Nephron progenitor cell (in vitro differentiated cells): ENCODE data around the gene CCDC7.
"Not testable (repeated sequence)": the region's sequence is repeated elsewhere in the genome, so short reads cannot be mapped to it uniquely, and the experiment has no call there.

Experiments
- DNase-seq: peaks from one replicate; pipeline ENCODE4 v3.0.0; 2021
- H3K27ac Mint-ChIP-seq: 2 replicates; pipeline ENCODE4 v1.8.0; 2021; ENCODE audit warnings: mild to moderate bottlenecking, moderate library complexity, mixed read lengths
- H3K27me3 Mint-ChIP-seq: 2 replicates; pipeline ENCODE4 v1.8.0; 2021; ENCODE audit warnings: mild to moderate bottlenecking, low read depth, mixed read lengths; ENCODE audit not compliant: poor library complexity
- H3K36me3 Mint-ChIP-seq: 2 replicates; pipeline ENCODE4 v1.8.0; 2021; ENCODE audit warnings: low read depth, mixed read lengths
- H3K4me1 Mint-ChIP-seq: 2 replicates; pipeline ENCODE4 v1.8.0; 2021; ENCODE audit warnings: mixed read lengths
- H3K4me3 Mint-ChIP-seq: 2 replicates; pipeline ENCODE4 v1.8.0; 2021; ENCODE audit warnings: mild to moderate bottlenecking, moderate library complexity, mixed read lengths
- H3K9me3 Mint-ChIP-seq: 2 replicates; pipeline ENCODE4 v1.8.0; 2021; ENCODE audit warnings: mild to moderate bottlenecking, moderate library complexity, mixed read lengths
- TF ChIP-seq, protein P1 (sequence below): fragments of 200-600 bp; sonication (generic); IDR thresholded peaks from 2 replicates; pipeline ENCODE4 v1.5.0; 2021; ENCODE audit warnings: antibody characterized with exemption

Gene CCDC7

DNA sequence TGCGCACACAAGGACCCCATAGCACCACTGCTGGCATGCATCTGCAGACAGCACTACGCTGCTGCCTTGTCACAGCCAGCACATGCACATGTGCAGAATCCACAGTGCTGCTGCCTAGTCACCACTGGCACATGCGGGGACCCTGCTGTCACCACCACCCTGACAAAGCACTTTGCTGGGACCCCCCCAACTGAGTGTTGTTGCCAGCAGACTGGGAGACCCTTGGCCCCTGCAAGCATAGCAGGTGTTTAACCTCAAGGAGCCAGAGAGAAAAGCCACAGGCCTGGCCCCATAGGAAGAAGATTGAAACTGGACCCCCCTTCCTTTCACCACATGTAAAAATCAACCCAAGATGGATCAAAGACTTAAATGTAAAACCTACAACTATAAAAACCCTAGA is 300.9 kb downstream of the CCDC7 start:
- Mint-ChIP-seq H3K27me3 (no peaks in the 10 kb centered on the region), H3K9me3 (peaks cover 6% of the 10 kb centered on the region)

DNA sequence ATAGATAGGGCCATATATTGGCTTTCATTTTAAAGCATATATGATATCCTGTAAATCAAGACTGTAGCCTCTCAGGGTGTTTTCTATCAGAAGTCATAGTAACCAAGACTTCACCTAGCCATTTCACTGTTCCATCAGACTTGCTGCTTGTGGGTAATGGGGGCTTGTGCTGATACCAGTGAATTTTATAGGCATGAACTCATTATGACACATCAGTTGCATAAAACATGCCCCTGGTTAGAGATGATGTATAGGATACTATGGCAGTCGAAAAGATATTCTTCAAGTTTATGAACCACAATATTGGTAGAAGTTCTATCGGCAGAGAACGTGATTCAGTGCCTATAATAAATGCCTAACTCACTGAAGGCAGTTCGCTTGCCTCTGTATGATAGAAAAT is 305.6 kb downstream of the CCDC7 start:
- TF ChIP-seq, protein P1, sequence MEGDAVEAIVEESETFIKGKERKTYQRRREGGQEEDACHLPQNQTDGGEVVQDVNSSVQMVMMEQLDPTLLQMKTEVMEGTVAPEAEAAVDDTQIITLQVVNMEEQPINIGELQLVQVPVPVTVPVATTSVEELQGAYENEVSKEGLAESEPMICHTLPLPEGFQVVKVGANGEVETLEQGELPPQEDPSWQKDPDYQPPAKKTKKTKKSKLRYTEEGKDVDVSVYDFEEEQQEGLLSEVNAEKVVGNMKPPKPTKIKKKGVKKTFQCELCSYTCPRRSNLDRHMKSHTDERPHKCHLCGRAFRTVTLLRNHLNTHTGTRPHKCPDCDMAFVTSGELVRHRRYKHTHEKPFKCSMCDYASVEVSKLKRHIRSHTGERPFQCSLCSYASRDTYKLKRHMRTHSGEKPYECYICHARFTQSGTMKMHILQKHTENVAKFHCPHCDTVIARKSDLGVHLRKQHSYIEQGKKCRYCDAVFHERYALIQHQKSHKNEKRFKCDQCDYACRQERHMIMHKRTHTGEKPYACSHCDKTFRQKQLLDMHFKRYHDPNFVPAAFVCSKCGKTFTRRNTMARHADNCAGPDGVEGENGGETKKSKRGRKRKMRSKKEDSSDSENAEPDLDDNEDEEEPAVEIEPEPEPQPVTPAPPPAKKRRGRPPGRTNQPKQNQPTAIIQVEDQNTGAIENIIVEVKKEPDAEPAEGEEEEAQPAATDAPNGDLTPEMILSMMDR, result no peak
- no peaks in the 10 kb centered on the region for H3K27me3 Mint-ChIP-seq
- H3K4me1 Mint-ChIP-seq, result no peaks in the 10 kb centered on the region

More for the DNA sequence above, 300.9 kb downstream of the CCDC7 start:
- no peak overlapping the region for H3K4me3 Mint-ChIP-seq
- no peaks in the 10 kb centered on the region for H3K4me1 Mint-ChIP-seq
- H3K36me3 Mint-ChIP-seq, result no peaks in the 10 kb centered on the region
- no peak for DNase-seq
- H3K27ac Mint-ChIP-seq, result no peak overlapping the region
- TF ChIP-seq, protein P1, result no peak

DNA sequence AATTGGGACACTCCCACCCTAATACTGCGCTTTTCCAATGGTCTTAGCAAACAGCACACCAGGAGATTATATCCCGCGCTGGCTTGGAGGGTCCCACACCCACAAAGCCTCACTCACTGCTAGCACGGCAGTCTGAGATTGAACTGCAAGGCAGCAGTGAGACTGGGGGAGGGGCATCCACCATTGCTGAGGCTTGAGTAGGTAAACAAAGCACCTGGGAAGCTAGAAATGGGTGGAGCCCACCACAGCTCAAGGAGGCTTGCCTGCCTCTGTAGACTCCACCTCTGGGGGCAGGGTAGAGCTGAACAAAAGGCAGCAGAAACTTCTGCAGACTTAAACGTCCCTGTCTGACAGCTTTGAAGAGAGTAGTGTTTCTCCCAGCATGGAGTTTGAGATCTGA is 309.0 kb downstream of the CCDC7 start:
- H3K4me3 Mint-ChIP-seq, H3K27ac Mint-ChIP-seq, H3K4me1 Mint-ChIP-seq, DNase-seq, H3K36me3 Mint-ChIP-seq, H3K27me3 Mint-ChIP-seq: not testable (repeated sequence)
- H3K9me3 Mint-ChIP-seq, result peaks cover 48% of the 10 kb centered on the region

More for the DNA sequence above, 305.6 kb downstream of the CCDC7 start:
- Mint-ChIP-seq H3K27ac (no peak overlapping the region), H3K9me3 (peaks cover 33% of the 10 kb centered on the region), H3K4me3 (no peak overlapping the region), H3K36me3 (no peaks in the 10 kb centered on the region)
- DNase-seq, result no peak

DNA sequence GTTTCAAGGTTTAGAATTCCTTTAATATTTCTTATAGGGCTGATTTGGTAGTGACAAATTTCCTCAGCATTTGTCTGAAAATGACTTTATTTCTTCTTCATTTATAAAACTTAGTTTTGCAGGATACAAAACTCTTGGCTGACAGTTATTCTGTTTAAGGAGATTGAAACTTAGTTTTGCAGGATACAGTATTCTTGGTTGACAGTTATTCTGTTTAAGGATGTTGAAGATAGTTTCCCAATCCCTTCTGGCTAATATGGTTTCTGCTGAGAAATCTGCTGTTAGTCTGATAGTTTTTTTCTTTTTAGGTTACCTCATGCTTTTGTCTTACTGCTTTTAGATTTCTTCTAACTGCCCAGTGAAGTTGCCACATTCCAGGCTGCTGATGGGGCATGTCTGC is 325.3 kb downstream of the CCDC7 start:
- no peak for DNase-seq
- Mint-ChIP-seq H3K4me1 (no peaks in the 10 kb centered on the region), H3K36me3 (no peaks in the 10 kb centered on the region), H3K4me3 (no peak overlapping the region), H3K27me3 (no peaks in the 10 kb centered on the region), H3K9me3 (peaks cover 43% of the 10 kb centered on the region), H3K27ac (no peak overlapping the region)
- TF ChIP-seq, protein P1, result no peak

DNA sequence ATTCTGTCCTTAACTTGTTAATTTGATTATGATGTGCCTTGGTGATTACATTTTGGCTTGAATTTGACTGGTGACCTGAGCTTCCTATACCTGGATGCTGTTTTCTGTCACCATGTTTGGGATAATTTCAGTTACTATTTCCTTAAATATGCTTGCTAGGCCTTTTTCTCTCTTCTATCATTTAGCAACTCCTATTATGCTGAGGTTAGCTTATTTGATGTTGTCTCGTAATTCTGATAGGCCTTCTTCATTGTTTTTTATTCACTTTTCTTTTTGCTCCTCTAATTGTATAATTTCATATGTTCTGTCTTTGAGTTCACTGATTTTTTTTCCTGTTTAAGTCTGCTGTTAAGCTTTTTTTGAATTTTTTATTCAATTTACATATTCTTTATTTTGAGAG is 327.2 kb downstream of the CCDC7 start:
- H3K27ac Mint-ChIP-seq, result no peak overlapping the region
- no peak for DNase-seq
- H3K9me3 Mint-ChIP-seq, result peaks cover 43% of the 10 kb centered on the region
- H3K36me3 Mint-ChIP-seq, result no peaks in the 10 kb centered on the region
- H3K4me1 Mint-ChIP-seq, result no peaks in the 10 kb centered on the region
- no peaks in the 10 kb centered on the region for H3K27me3 Mint-ChIP-seq
- TF ChIP-seq, protein P1, result no peak
- no peak overlapping the region for H3K4me3 Mint-ChIP-seq

DNA sequence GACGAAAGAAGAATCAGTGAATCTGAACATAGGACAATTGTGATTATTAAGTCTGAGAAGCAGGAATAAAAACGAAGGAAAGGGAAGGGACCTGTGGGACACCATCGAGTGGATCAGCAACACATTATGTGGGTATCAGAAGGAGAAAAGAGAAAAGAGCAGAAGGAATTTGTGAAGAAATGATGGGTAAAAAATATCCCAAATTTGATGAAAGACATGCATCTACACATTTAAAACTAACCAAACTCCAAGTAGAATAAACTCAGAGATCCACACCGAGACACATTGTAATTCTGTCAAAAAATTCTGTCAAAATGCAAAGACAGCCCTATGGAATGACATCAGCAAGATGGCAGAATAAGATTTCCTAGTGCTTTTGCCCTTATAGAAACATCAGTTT is 341.0 kb downstream of the CCDC7 start:
- no peak overlapping the region for H3K27ac Mint-ChIP-seq
- DNase-seq, result no peak
- H3K9me3 Mint-ChIP-seq, result peaks cover 13% of the 10 kb centered on the region
- peaks cover 5% of the 10 kb centered on the region for H3K36me3 Mint-ChIP-seq
- H3K27me3 Mint-ChIP-seq, result no peaks in the 10 kb centered on the region
- TF ChIP-seq, protein P1, result no peak
- H3K4me3 Mint-ChIP-seq, result no peak overlapping the region
- H3K4me1 Mint-ChIP-seq, result no peaks in the 10 kb centered on the region
